WI38 (cell line): ENCODE results near the gene SOCS3.

Experiments used
- H3K4me3 ChIP-seq: 2 replicates; pipeline ENCODE4 v1.5.1; 2011; ENCODE audit warnings: low read depth, mild to moderate bottlenecking, control low read depth, low read length
- TF ChIP-seq, protein P1 (sequence below): IDR thresholded peaks from 2 replicates; pipeline ENCODE4 v1.5.1; 2012; ENCODE audit warnings: low read depth, mild to moderate bottlenecking, control low read depth, low read length

SOCS3 gene

DNA sequence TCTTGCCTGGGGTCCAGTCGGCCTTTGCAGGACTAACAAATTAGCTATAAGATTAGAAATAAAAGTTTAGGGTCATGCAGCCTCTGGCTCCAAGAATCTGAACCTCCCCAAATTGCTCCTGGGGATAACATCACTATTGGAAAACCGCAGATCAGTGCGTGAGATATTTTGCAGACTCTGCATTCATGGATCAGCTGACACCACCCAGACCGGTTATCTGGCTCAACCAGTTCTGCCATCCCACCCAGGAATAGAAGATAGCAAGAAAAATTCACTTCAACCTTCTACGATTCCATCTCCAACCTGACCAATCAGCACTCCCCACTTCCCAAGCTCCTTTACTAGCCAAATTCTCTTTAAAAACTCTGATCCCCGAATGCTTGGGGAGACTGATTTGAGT is 14.3 kb upstream of the SOCS3 start:
- no peak overlapping the region for H3K4me3 ChIP-seq
- TF ChIP-seq, protein P1, sequence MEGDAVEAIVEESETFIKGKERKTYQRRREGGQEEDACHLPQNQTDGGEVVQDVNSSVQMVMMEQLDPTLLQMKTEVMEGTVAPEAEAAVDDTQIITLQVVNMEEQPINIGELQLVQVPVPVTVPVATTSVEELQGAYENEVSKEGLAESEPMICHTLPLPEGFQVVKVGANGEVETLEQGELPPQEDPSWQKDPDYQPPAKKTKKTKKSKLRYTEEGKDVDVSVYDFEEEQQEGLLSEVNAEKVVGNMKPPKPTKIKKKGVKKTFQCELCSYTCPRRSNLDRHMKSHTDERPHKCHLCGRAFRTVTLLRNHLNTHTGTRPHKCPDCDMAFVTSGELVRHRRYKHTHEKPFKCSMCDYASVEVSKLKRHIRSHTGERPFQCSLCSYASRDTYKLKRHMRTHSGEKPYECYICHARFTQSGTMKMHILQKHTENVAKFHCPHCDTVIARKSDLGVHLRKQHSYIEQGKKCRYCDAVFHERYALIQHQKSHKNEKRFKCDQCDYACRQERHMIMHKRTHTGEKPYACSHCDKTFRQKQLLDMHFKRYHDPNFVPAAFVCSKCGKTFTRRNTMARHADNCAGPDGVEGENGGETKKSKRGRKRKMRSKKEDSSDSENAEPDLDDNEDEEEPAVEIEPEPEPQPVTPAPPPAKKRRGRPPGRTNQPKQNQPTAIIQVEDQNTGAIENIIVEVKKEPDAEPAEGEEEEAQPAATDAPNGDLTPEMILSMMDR: no peak

DNA sequence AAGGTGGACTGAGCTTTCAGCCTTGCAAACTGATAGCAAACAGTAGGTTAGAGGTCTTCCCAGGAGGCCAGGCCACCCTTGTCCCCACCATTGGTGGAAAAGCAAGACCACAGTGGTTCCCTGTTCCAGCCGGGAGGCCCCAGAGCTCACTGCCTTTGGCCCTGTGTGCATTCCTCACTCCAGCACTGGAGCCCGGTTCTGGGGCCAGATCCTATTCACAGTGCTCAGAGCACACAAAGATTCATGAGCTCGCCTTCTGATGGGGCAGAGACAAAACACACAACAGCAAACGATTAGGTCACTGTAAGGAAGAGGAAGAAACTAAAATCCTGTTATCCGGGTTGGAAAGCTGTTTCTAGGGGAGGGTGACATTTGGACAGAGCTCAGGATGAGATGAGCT is 13.0 kb upstream of the SOCS3 start:
- TF ChIP-seq, protein P1: no peak
- H3K4me3 ChIP-seq: no peak overlapping the region

DNA sequence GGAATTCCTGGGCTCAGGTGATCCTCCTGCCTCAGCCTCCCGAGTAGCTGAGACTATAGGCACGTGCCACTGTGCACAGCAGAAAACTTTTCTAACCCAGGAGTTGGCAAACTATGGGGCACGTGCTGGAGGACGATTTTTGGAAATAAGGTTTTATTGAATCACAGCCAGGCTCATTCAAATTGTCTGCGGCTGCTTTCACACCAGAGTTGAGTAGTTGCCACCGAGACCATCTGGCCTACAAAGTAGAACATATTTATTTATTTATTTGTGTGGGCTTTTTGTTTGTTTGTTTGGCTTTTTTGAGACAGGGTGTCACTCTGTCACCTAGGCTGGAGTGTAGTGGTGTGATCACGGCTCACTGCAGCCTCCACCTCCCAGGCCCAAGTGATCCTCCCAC is 11.2 kb upstream of the SOCS3 start:
- no peak overlapping the region for H3K4me3 ChIP-seq
- TF ChIP-seq, protein P1: no peak

DNA sequence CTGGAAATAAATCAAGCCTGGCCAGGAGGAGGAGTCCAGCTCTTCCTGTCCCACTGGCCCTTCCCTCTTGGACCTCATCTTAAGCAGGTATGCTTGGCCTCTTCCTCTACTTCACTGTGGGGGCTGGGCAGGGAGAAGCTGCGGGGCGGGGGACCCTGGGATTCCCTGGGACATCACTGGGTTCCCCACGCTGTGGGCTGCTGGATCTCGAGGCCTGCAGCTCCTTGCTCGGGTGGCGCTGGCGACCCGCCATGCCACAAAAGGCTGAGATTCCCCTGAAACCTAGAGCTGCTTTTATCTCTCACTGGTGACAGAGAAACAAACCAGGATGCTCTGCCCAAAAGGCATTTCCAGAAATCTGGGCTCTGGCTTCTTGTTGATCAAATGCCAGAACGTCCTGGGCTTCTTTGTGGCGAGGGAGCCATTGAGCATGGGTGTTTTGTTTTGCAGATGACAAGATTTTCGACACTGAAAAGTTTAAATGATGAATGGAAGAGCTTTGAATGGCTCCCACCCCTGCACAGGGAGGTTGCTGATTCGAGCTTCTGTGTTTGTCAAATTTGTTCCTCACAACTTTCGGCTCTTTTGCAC is 10.0 kb upstream of the SOCS3 start:
- TF ChIP-seq, protein P1: no peak
- no peak overlapping the region for H3K4me3 ChIP-seq

DNA sequence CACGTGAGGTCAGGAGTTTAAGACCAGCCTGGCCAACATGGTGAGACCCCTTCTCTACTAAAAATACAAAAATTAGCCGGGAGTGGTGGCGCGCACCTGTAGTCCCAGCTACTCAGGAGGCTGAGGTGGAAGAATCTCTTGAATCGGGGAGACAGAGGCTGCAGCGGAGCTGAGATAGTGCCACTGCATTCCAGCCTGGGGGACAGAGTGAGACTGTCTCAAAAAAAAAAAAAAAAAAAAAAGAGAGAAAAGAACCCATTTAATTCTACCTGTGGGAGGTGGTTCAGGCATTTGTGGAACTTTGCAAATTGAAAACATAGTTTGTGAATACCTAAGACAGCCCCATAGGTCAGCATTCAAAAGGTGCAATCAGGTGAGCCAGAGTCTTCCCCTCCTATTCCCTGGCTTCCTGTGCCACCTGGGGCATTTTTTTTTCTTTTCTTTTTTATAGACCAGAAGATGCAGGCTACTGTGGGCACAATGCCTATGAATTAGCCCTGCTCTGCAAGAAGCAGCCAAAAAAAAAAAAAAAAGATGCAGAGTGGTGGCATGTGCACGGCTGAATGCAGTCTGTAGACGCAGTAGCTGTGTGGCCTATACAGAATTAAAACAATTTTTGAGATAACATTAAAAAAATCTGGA is 9.1 kb upstream of the SOCS3 start:
- TF ChIP-seq, protein P1: no peak
- H3K4me3 ChIP-seq: no peak overlapping the region

DNA sequence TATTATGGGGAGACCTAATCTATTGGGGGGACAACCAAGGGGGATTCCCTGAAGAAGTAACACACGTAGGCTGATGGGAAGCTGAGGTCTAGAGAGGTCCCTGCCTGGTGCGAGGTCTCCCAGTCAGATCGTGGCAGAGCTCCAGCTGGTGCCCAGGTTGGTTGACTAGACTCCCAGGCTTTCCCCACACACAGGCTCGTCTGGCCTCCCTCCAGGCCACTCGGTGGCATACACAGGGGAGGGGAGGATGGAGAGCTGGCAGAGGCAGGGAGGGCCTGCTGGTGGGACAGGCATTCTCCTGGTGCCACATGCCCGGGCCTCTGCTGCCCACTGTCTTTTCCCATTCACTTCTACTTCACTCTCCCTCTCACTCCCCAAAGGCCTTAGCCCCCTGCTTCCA is 8.5 kb upstream of the SOCS3 start:
- TF ChIP-seq, protein P1: no peak
- H3K4me3 ChIP-seq: no peak overlapping the region

DNA sequence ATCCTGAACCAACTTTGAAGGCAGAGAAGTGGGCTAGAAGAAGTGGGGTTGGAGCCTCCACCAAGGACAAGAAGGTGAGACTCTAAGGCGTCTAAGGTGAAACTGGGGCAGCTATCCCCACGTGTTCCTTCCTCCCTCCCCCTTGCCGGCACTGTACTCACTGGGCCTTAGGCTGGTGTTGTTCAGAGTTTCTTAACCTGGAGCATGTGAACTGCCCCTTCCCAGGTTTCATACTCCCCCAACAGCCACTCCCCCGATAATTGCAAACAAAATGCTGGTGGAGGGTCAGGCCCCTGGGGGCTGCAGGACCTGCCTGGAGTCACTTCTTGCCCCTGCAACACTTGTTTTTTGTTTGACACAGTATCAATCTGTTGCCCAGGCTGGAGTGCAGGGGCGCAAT is 7.3 kb upstream of the SOCS3 start:
- H3K4me3 ChIP-seq: no peak overlapping the region
- TF ChIP-seq, protein P1: no peak
